PC-9 (cell line): ENCODE measurements around the gene STK16. TPM values are rescaled to one million over a fixed set of nuclear protein-coding genes. Genes with fewer than 3 reads are reported as not detected.

Experiments
- BruUV-seq: library from RNA; stranded (reverse); fragments of 400-500 nt; replicated peaks from 2 replicates; lab custom pipeline; 2021; lab: Mats Ljungman, UMichigan
- CTCF ChIA-PET: fragments of 300-600 bp; sonication (Branson Sonifier 250); formaldehyde crosslinking; loops from one replicate; lab custom pipeline; 2022; ENCODE audit warnings: antibody characterized with exemption; lab: Charles Lee
- POLR2A ChIA-PET: fragments of 300-600 bp; sonication (Branson Sonifier 250); formaldehyde crosslinking; loops from one replicate; lab custom pipeline; 2022; ENCODE audit warnings: antibody characterized with exemption; ENCODE audit not compliant: unreplicated experiment; lab: Charles Lee
- DNase-seq, 2 experiments: peaks; one replicate each; pipeline versions ENCODE4 v3.0.0 to v3.0.0-alpha.2; 2015 to 2022; ENCODE audit warnings: mixed read lengths in 1 of 2
- H2AFZ ChIP-seq: fragments of 200-600 bp; sonication (generic); 2 replicates; pipeline ENCODE4 v1.8.1; 2017; ENCODE audit warnings: antibody characterized with exemption
- H3F3A ChIP-seq: fragments of 200-600 bp; sonication (generic); 2 replicates; pipeline ENCODE4 v1.8.1; 2017; ENCODE audit warnings: antibody characterized with exemption, mild to moderate bottlenecking, low read depth; ENCODE audit not compliant: insufficient read depth
- H3K27ac ChIP-seq: fragments of 200-600 bp; sonication (generic); 2 replicates; pipeline ENCODE4 v1.6.1; 2016; ENCODE audit warnings: mixed run types
- H3K27me3 ChIP-seq: fragments of 200-600 bp; sonication (generic); 2 replicates; pipeline ENCODE4 v1.6.1; 2016; ENCODE audit warnings: low read depth, mixed run types; ENCODE audit not compliant: insufficient read depth
- H3K36me3 ChIP-seq: fragments of 200-600 bp; sonication (generic); 2 replicates; pipeline ENCODE4 v1.6.1; 2016; ENCODE audit warnings: low read depth, mixed run types
- H3K4me1 ChIP-seq: fragments of 200-600 bp; sonication (generic); replicated peaks from 2 replicates; pipeline ENCODE4 v1.6.1; 2016; ENCODE audit warnings: mixed run types; ENCODE audit not compliant: insufficient read depth
- H3K4me2 ChIP-seq: fragments of 200-600 bp; sonication (generic); 2 replicates; pipeline ENCODE4 v1.6.1; 2017; ENCODE audit warnings: mixed run types
- H3K4me3 ChIP-seq: fragments of 200-600 bp; sonication (generic); 2 replicates; pipeline ENCODE4 v1.6.1; 2016; ENCODE audit warnings: mixed run types
- H3K79me2 ChIP-seq: fragments of 200-600 bp; sonication (generic); 2 replicates; pipeline ENCODE4 v1.6.1; 2017; ENCODE audit warnings: low read depth, mixed run types
- H3K9me2 ChIP-seq: fragments of 200-600 bp; sonication (generic); 2 replicates; pipeline ENCODE4 v1.8.1; 2017; ENCODE audit warnings: mild to moderate bottlenecking; ENCODE audit not compliant: insufficient read depth
- H3K9me3 ChIP-seq: fragments of 200-600 bp; sonication (generic); 2 replicates; pipeline ENCODE4 v1.8.1; 2016; ENCODE audit warnings: low read depth; ENCODE audit not compliant: insufficient read depth
- H4K20me1 ChIP-seq: fragments of 200-600 bp; sonication (generic); 2 replicates; pipeline ENCODE4 v1.8.1; 2017; ENCODE audit not compliant: insufficient read depth
- CTCF ChIP-seq: fragments of 200-600 bp; sonication (generic); conservative IDR thresholded peaks from 2 replicates; pipeline ENCODE4 v1.6.1; 2017; ENCODE audit warnings: mixed run types, antibody characterized with exemption, mild to moderate bottlenecking, moderate library complexity
- EZH2 ChIP-seq: fragments of 200-600 bp; sonication (generic); IDR thresholded peaks from 2 replicates; pipeline ENCODE4 v1.8.0; 2017; ENCODE audit warnings: antibody characterized with exemption, low read depth
- intact Hi-C: fragments of 100-400 bp; cut with micrococcal nuclease; formaldehyde crosslinking; loops from one replicate; pipeline ENCODE4 v1.10.0; 2022; ENCODE audit not compliant: unreplicated experiment
- total RNA-seq: library from RNA; stranded (reverse); gene quantifications from 2 replicates; pipeline ENCODE4 v1.2.3, GENCODE V29; 2021

Gene STK16
- total RNA-seq, 1 experiment from 2014 or later = 39.6 TPM

DNA sequence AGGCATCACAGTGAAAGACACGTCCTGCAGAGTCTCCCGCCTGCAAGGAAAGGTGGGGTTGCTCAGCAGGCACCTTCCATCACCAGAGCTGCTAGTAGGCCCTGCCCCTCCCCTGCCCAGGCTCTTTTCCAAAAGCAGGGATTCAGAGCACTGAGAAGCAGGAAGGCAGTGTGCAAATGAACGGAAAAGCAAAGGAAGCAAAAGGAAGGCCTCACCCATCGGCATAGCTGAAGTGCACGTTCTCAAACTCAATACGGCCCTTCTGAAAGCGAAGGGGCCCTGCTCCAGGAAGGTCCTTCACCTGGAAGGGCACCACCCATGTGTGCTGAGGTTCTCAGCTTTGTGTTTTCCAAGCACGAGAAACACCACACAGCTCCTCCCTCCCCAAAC, 32.3 kb upstream of the STK16 start:
- Histone ChIP-seq H3K4me3 (no peak overlapping the region), H3K27me3 (no peaks in the 10 kb centered on the region), H3F3A (peaks cover 1% of the 10 kb centered on the region; the same call in 1 of the 2 replicates), H3K9me3 (no peaks in the 10 kb centered on the region), H4K20me1 (no peaks in the 10 kb centered on the region), H3K4me1 (peaks cover 16% of the 10 kb centered on the region), H3K79me2 (peaks cover 7% of the 10 kb centered on the region), H3K4me2 (no peak overlapping the region), H2AFZ (no peak overlapping the region), H3K36me3 (no peaks in the 10 kb centered on the region), H3K27ac (no peak overlapping the region), H3K9me2 (no peaks in the 10 kb centered on the region)
- BruUV-seq = no TSS peak
- POLR2A ChIA-PET = interaction anchor here (0.6 kb wide), 1 partner anchor 932 kb away, joined by 5 read pairs; no protein-coding TSS in a partner anchor
- intact Hi-C loops = no loop called here
- CTCF ChIA-PET = no interaction called here
- no peak for TF ChIP-seq CTCF
- no peak for TF ChIP-seq EZH2
- no peak for DNase-seq

DNA sequence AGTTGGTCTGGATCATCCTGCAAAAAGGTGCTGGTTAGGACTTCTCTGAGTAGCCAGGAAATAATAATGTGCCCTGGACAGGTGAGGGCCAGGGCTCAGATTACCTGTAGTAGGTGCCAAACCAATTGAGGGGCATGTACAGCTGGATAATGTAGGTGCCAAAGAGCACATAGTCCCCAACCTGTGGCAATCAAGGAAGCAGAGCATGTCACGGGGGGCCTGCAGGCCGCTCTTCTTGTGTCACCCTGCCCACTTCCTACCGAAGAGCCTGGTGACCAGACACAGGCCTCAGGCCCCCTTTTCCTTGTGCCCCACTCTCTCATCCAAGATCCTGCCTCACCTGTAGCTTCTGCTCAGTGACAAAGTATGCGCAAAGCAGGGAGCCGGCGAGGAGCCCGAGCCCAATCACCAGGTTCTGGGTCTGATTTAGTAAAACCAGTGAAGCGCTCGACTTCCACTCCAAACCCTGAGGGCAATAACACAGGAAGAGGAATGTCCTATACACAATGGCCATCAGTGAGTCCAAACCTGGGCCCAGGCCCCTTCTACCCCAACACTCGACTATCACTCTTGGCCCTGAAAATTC, 31.7 kb upstream of the STK16 start:
- peaks cover 7% of the 10 kb centered on the region; the same call in 1 of the 2 replicates for H3F3A ChIP-seq
- POLR2A ChIA-PET = no interaction called here
- H3K36me3 ChIP-seq = no peaks in the 10 kb centered on the region
- peaks cover 7% of the 10 kb centered on the region for H3K79me2 ChIP-seq
- no peak overlapping the region for H2AFZ ChIP-seq
- intact Hi-C loops = no loop called here
- no peaks in the 10 kb centered on the region for H4K20me1 ChIP-seq
- CTCF ChIA-PET = no interaction called here
- DNase-seq = no peak
- no TSS peak for BruUV-seq
- no peaks in the 10 kb centered on the region for H3K27me3 ChIP-seq
- H3K4me1 ChIP-seq = peaks cover 13% of the 10 kb centered on the region
- H3K9me2 ChIP-seq = no peaks in the 10 kb centered on the region
- H3K9me3 ChIP-seq = no peaks in the 10 kb centered on the region
- no peak overlapping the region for H3K4me3 ChIP-seq
- H3K27ac ChIP-seq = no peak overlapping the region
- no peak overlapping the region for H3K4me2 ChIP-seq
- TF ChIP-seq EZH2 = no peak
- no peak for TF ChIP-seq CTCF

GRCh38 chr2:219214141-219214540, 31.1 kb upstream of the STK16 start:
- no peaks in the 10 kb centered on the region for H3K36me3 ChIP-seq
- no peak overlapping the region for H3K4me2 ChIP-seq
- no peaks in the 10 kb centered on the region for H4K20me1 ChIP-seq
- H3K4me3 ChIP-seq = no peak overlapping the region
- H3F3A ChIP-seq = peaks cover 9% of the 10 kb centered on the region; the same call in 1 of the 2 replicates
- H3K9me3 ChIP-seq = no peaks in the 10 kb centered on the region
- ChIA-PET POLR2A (no interaction called here), CTCF (no interaction called here)
- intact Hi-C loops = no loop called here
- H3K27ac ChIP-seq = no peak overlapping the region
- H3K79me2 ChIP-seq = peaks cover 7% of the 10 kb centered on the region
- no TSS peak for BruUV-seq
- H2AFZ ChIP-seq = no peak overlapping the region
- H3K9me2 ChIP-seq = no peaks in the 10 kb centered on the region
- no peaks in the 10 kb centered on the region for H3K27me3 ChIP-seq
- peaks cover 13% of the 10 kb centered on the region for H3K4me1 ChIP-seq
- no peak for TF ChIP-seq EZH2
- TF ChIP-seq CTCF = no peak
- no peak for DNase-seq
